GM06990 (cell line): ENCODE data around the gene VPS26C.
"Not testable (repeated sequence)": the region's sequence is repeated elsewhere in the genome, so short reads cannot be mapped to it uniquely, and the experiment has no call there.

Source experiments
- DNase-seq: peaks from one replicate; pipeline ENCODE4 v3.0.0-alpha.2; 2011; ENCODE audit not compliant: insufficient read length; ENCODE audit errors: extremely low read depth
- H3K27me3 ChIP-seq: replicated peaks from 2 replicates; pipeline ENCODE4 v1.6.0; 2011; ENCODE audit warnings: low read length; ENCODE audit not compliant: control insufficient read depth, insufficient read depth
- H3K36me3 ChIP-seq: 2 replicates; pipeline ENCODE4 v1.5.1; 2011; ENCODE audit warnings: low read length; ENCODE audit not compliant: control insufficient read depth, insufficient read depth
- H3K4me3 ChIP-seq: replicated peaks from 2 replicates; pipeline ENCODE4 v1.5.1; 2011; ENCODE audit warnings: low read depth, mild to moderate bottlenecking, control low read depth, low read length
- TF ChIP-seq, protein P1 (sequence below): IDR thresholded peaks from 2 replicates; pipeline ENCODE4 v1.5.1; 2011; ENCODE audit warnings: low read length, control low read depth, mild to moderate bottlenecking, inconsistent platforms; ENCODE audit not compliant: insufficient read depth, poor library complexity, severe bottlenecking

Gene VPS26C

DNA sequence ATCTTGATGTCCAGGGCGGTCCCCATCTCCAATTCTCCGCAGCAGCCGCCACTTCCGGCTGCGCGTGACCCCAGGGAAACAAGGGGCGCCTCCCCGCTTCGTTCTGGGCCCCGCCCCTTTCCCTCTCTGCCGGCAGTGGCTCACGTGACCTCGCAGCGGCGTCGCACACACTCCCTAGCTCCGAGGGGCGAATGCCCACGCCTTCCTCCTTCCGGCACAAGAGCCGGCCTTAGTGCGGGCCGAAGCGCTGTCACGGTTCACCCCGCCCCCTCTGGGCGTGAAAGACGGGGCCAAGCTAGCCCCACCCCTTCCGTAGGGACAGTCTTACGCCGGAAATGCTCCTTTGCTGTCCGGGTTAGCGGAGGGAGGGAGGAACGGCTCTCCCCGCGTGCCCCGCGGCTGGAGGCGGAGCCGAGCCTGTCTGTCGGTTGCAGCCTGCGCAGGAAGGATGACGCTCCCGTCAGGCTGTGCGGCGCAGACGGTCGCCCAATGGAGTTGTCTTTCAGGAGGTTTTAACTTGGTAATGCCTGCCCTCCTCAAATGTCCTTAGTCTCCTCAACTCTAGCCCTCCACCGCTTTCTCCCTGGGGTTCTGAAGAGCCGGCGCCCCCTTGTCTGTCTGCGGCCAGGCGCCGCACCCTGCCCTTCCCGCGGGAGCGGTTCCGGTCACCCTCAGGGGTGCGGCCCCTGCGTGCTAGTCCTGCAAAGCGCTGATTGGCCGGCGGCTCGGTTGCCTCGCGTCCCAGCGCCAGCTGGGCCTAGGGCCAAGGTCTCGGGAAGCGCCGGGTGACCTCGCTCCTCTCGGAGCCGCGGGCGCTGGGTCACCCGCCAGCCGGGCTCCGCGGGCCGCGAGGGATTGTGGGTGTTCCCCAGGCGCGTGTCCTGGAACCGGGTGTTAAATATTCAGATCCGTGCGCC lies at the start of gene VPS26C:
Gene VPS26C, minus strand, starts transcription at position 66 of the 917 bp plus-strand sequence. Its CDS starts 40 bp downstream, at position 26.
- DNase-seq, result peak; percentile 100
- TF ChIP-seq, protein P1, sequence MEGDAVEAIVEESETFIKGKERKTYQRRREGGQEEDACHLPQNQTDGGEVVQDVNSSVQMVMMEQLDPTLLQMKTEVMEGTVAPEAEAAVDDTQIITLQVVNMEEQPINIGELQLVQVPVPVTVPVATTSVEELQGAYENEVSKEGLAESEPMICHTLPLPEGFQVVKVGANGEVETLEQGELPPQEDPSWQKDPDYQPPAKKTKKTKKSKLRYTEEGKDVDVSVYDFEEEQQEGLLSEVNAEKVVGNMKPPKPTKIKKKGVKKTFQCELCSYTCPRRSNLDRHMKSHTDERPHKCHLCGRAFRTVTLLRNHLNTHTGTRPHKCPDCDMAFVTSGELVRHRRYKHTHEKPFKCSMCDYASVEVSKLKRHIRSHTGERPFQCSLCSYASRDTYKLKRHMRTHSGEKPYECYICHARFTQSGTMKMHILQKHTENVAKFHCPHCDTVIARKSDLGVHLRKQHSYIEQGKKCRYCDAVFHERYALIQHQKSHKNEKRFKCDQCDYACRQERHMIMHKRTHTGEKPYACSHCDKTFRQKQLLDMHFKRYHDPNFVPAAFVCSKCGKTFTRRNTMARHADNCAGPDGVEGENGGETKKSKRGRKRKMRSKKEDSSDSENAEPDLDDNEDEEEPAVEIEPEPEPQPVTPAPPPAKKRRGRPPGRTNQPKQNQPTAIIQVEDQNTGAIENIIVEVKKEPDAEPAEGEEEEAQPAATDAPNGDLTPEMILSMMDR, result no peak
- Histone ChIP-seq H3K36me3 (no peaks in the 10 kb centered on the region), H3K4me3 (peak within 1 kb of the TSS; percentile 81), H3K27me3 (no peaks in the 10 kb centered on the region)

DNA sequence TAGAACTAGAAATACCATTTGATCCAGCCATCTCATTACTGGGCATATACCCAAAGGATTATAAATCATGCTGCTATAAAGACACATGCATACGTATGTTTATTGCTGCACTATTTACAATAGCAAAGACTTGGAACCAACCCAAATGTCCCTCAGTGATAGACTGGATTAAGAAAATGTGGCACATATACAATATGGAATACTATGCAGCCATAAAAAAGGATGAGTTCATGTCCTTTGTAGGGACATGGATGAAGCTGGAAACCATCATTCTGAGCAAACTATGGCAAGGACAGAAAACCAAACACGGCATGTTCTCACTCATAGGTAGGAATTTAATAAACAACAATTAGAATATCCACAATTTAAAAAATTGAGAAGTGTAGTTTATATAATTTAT lies 48.9 kb upstream of the VPS26C start:
- not testable (repeated sequence) for H3K4me3 ChIP-seq, H3K27me3 ChIP-seq, H3K36me3 ChIP-seq, DNase-seq

DNA sequence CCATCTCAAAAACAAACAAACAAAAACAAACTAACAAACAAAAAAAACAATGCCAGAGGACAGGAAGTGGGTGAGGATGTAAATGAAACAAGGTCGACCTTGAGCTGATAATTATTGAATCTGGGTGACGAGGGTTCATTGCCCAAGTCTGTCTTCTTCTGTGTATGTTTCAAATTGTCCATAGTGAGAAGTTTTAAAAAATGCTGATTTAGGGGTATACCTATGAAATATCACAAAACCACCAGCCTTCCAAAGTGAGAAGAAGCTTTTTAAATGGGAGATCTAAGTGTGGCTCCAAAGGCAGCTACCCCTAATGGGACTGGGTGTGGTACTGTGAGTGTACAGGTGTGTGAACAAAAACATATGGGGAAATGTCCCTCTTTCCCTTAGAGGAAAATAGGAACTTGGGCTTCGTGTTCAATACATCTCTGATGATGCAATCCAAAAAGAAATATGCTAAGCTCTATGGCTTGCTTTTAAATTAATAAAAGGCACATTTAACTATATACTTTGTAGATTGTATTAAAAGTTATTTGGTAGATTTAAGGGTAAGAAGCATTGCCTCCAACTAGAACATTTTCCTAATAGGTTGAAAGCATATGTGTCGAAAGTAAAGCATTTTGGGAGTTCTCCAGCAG lies 33.1 kb upstream of the VPS26C start:
- TF ChIP-seq, protein P1, result no peak

GRCh38 chr21:37297364-37297763 lies 30.2 kb upstream of the VPS26C start:
- no peaks in the 10 kb centered on the region for H3K27me3 ChIP-seq
- no peaks in the 10 kb centered on the region for H3K36me3 ChIP-seq
- TF ChIP-seq, protein P1, result no peak
- no peak overlapping the region for H3K4me3 ChIP-seq
- no peak for DNase-seq

More for the DNA sequence above, 33.1 kb upstream of the VPS26C start:
- Histone ChIP-seq H3K27me3 (no peaks in the 10 kb centered on the region), H3K36me3 (no peaks in the 10 kb centered on the region), H3K4me3 (no peak overlapping the region)
- DNase-seq, result no peak

- no peak for DNase-seq
- TF ChIP-seq, protein P1, result no peak
- H3K27me3 ChIP-seq, result no peaks in the 10 kb centered on the region
- H3K36me3 ChIP-seq, result no peaks in the 10 kb centered on the region
- H3K4me3 ChIP-seq, result no peak overlapping the region
These were observed 27.5 kb upstream of the VPS26C start for GRCh38 chr21:37294679-37295078.

GRCh38 chr21:37292941-37293340 lies 25.8 kb upstream of the VPS26C start:
- Histone ChIP-seq H3K36me3 (no peaks in the 10 kb centered on the region), H3K27me3 (no peaks in the 10 kb centered on the region), H3K4me3 (no peak overlapping the region)
- TF ChIP-seq, protein P1, result no peak
- no peak for DNase-seq
